K562 (cell line): ENCODE results near the gene LIN9. TPM values are rescaled to one million over a fixed set of nuclear protein-coding genes. Genes with fewer than 3 reads are reported as not detected.

ENCODE experiments used
- CBFA2T2 ChIP-seq: fragments of 450-650 bp; conservative IDR thresholded peaks from 2 replicates; pipeline ENCODE4 v1.6.1; 2017; ENCODE audit warnings: mild to moderate bottlenecking
- COPS2 ChIP-seq: fragments of 450-650 bp; conservative IDR thresholded peaks from 2 replicates; pipeline ENCODE4 v1.6.1; 2016; ENCODE audit warnings: mild to moderate bottlenecking, moderate library complexity
- ETS2 ChIP-seq: IDR thresholded peaks from 2 replicates; pipeline ENCODE4 v1.6.1; 2016; ENCODE audit warnings: borderline replicate concordance, missing genetic modification characterization, mild to moderate bottlenecking, moderate library complexity, missing compliant biosample characterization; ENCODE audit not compliant: poor library complexity, severe bottlenecking
- FOXJ3 ChIP-seq: sonication (generic); formaldehyde crosslinking; IDR thresholded peaks from 2 replicates; pipeline ENCODE4 v1.4.0; 2020; ENCODE audit warnings: mild to moderate bottlenecking, missing genetic modification reagents
- SMARCB1 ChIP-seq: IDR thresholded peaks from 2 replicates; pipeline ENCODE4 v1.6.1; 2011; ENCODE audit warnings: improper control_type of control experiment, low read depth; ENCODE audit not compliant: insufficient read length
- USF2 ChIP-seq: sonication (generic); formaldehyde crosslinking; IDR thresholded peaks from 2 replicates; pipeline ENCODE4 v1.5.0; 2020; ENCODE audit warnings: missing genetic modification reagents
- ZHX1 ChIP-seq: fragments of 150-350 bp; conservative IDR thresholded peaks from 2 replicates; pipeline ENCODE4 v1.6.1; 2014; ENCODE audit warnings: low read length
- ZNF263 ChIP-seq: sonication (generic); formaldehyde crosslinking; IDR thresholded peaks from 2 replicates; pipeline ENCODE4 v1.8.0; 2022; ENCODE audit warnings: mild to moderate bottlenecking, missing genetic modification reagents, borderline replicate concordance
- ZNF75A ChIP-seq: fragments of 450-650 bp; formaldehyde crosslinking; IDR thresholded peaks from 2 replicates; pipeline ENCODE4 v1.4.0; 2020; ENCODE audit warnings: mild to moderate bottlenecking
- ZNF764 ChIP-seq: fragments of 250-450 bp; sonication (Bioruptor Pico); IDR thresholded peaks from 2 replicates; pipeline ENCODE4 v1.4.0; 2020; ENCODE audit warnings: low read depth, mild to moderate bottlenecking, moderate library complexity
- polyA plus RNA-seq, 8 experiments: library from polyadenylated mRNA; depleted of rRNA in 4 of 8; stranded (reverse) in 5 of 8; unstranded in 3 of 8; fragments of >200 nt; fragmentation: Nextera tagmentation in 2 of 8; fragmentation: Illumina TruSeq in 1 of 8; extraction: Ambion mirVana in 2 of 8; extraction: Trizol in 1 of 8; gene quantifications; 2 replicates each; pipeline versions ENCODE4 v1.2.1 to v1.2.3, GENCODE V29; 2011 to 2014; ENCODE audit warnings: inconsistent platforms in 1 of 8, missing spikeins in 1 of 8
- total RNA-seq, 7 experiments: library from RNA; depleted of rRNA in 6 of 7; stranded (reverse); fragments of >200 nt in 6 of 7; fragmentation: Illumina TruSeq in 2 of 7; extraction: Trizol in 2 of 7; gene quantifications; 2 replicates each; pipeline versions ENCODE4 v1.2.1 to v1.2.3, GENCODE V29; 2011 to 2021; ENCODE audit warnings: low replicate concordance in 1 of 7
- TF ChIP-seq, protein P1 (sequence below): fragments of 450-650 bp; IDR thresholded peaks from 2 replicates; pipeline ENCODE4 v1.6.1; 2016; ENCODE audit warnings: mild to moderate bottlenecking, moderate library complexity

LIN9 gene
- total and polyA plus RNA-seq, 9 of the 15 experiments (the other 6 are each of a cell fraction or from before 2014, with no cell fraction given) = 18.8 to 33.0 (median 25.5) TPM

- TF ChIP-seq, protein P1, sequence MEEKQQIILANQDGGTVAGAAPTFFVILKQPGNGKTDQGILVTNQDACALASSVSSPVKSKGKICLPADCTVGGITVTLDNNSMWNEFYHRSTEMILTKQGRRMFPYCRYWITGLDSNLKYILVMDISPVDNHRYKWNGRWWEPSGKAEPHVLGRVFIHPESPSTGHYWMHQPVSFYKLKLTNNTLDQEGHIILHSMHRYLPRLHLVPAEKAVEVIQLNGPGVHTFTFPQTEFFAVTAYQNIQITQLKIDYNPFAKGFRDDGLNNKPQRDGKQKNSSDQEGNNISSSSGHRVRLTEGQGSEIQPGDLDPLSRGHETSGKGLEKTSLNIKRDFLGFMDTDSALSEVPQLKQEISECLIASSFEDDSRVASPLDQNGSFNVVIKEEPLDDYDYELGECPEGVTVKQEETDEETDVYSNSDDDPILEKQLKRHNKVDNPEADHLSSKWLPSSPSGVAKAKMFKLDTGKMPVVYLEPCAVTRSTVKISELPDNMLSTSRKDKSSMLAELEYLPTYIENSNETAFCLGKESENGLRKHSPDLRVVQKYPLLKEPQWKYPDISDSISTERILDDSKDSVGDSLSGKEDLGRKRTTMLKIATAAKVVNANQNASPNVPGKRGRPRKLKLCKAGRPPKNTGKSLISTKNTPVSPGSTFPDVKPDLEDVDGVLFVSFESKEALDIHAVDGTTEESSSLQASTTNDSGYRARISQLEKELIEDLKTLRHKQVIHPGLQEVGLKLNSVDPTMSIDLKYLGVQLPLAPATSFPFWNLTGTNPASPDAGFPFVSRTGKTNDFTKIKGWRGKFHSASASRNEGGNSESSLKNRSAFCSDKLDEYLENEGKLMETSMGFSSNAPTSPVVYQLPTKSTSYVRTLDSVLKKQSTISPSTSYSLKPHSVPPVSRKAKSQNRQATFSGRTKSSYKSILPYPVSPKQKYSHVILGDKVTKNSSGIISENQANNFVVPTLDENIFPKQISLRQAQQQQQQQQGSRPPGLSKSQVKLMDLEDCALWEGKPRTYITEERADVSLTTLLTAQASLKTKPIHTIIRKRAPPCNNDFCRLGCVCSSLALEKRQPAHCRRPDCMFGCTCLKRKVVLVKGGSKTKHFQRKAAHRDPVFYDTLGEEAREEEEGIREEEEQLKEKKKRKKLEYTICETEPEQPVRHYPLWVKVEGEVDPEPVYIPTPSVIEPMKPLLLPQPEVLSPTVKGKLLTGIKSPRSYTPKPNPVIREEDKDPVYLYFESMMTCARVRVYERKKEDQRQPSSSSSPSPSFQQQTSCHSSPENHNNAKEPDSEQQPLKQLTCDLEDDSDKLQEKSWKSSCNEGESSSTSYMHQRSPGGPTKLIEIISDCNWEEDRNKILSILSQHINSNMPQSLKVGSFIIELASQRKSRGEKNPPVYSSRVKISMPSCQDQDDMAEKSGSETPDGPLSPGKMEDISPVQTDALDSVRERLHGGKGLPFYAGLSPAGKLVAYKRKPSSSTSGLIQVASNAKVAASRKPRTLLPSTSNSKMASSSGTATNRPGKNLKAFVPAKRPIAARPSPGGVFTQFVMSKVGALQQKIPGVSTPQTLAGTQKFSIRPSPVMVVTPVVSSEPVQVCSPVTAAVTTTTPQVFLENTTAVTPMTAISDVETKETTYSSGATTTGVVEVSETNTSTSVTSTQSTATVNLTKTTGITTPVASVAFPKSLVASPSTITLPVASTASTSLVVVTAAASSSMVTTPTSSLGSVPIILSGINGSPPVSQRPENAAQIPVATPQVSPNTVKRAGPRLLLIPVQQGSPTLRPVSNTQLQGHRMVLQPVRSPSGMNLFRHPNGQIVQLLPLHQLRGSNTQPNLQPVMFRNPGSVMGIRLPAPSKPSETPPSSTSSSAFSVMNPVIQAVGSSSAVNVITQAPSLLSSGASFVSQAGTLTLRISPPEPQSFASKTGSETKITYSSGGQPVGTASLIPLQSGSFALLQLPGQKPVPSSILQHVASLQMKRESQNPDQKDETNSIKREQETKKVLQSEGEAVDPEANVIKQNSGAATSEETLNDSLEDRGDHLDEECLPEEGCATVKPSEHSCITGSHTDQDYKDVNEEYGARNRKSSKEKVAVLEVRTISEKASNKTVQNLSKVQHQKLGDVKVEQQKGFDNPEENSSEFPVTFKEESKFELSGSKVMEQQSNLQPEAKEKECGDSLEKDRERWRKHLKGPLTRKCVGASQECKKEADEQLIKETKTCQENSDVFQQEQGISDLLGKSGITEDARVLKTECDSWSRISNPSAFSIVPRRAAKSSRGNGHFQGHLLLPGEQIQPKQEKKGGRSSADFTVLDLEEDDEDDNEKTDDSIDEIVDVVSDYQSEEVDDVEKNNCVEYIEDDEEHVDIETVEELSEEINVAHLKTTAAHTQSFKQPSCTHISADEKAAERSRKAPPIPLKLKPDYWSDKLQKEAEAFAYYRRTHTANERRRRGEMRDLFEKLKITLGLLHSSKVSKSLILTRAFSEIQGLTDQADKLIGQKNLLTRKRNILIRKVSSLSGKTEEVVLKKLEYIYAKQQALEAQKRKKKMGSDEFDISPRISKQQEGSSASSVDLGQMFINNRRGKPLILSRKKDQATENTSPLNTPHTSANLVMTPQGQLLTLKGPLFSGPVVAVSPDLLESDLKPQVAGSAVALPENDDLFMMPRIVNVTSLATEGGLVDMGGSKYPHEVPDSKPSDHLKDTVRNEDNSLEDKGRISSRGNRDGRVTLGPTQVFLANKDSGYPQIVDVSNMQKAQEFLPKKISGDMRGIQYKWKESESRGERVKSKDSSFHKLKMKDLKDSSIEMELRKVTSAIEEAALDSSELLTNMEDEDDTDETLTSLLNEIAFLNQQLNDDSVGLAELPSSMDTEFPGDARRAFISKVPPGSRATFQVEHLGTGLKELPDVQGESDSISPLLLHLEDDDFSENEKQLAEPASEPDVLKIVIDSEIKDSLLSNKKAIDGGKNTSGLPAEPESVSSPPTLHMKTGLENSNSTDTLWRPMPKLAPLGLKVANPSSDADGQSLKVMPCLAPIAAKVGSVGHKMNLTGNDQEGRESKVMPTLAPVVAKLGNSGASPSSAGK = peak; percentile 87
- TF ChIP-seq ETS2 (tag) (no peak), COPS2 (no peak), SMARCB1 (no peak), FOXJ3 (CRISPR knock-in tag) (no peak), CBFA2T2 (no peak), ZNF764 (CRISPR knock-in tag) (no peak), USF2 (CRISPR knock-in tag) (no peak), ZHX1 (no peak), ZNF263 (CRISPR knock-in tag) (0 out of 2 replicates have a peak, but pooled peaks have one; percentile 25), ZNF75A (no peak)
These were observed 657 bp upstream of the LIN9 start (continued) for GRCh38 chr1:226309398-226310244.
